Sigmoid colon (tissue), 7 donors: Measurements from ENCODE around the gene DUOX2. TPM values are rescaled to one million over a fixed set of nuclear protein-coding genes. Genes with fewer than 3 reads are reported as not detected.

Source experiments
- DNase-seq: peaks from one replicate; pipeline ENCODE4 v3.0.0-alpha.2; 2019
- H3K27ac ChIP-seq, 4 donors: fragments of 200-600 bp; sonication (generic); one replicate each; pipeline ENCODE4 v1.5.1; 2016 to 2019; ENCODE audit warnings: mild to moderate bottlenecking in 1 of 4
- H3K27me3 ChIP-seq, 3 donors: fragments of 200-600 bp; sonication (generic); one replicate each; pipeline ENCODE4 v1.5.1; 2019; ENCODE audit warnings: mild to moderate bottlenecking in 1 of 3
- H3K36me3 ChIP-seq, 4 donors: fragments of 200-600 bp; sonication (generic); one replicate each; pipeline ENCODE4 v1.5.1; 2016 to 2019
- H3K4me1 ChIP-seq, 4 donors: fragments of 200-600 bp; sonication (generic); one replicate each; pipeline ENCODE4 v1.5.1; 2017 to 2019
- H3K4me3 ChIP-seq, 4 donors: fragments of 200-600 bp; sonication (generic); one replicate each; pipeline ENCODE4 v1.5.1; 2017 to 2019; ENCODE audit warnings: mild to moderate bottlenecking in 2 of 4, moderate library complexity in 1 of 4
- H3K9me3 ChIP-seq, 4 donors: fragments of 200-600 bp in 3 of 4; sonication (generic) in 3 of 4; one replicate each; pipeline versions ENCODE4 v1.5.1 to v1.6.1; 2013 to 2019
- EP300 ChIP-seq, 4 donors: sonication (generic); formaldehyde crosslinking; IDR thresholded peaks; one replicate each; pipeline ENCODE4 v1.6.1; 2017; ENCODE audit warnings: antibody characterized with exemption in 4 of 4
- POLR2A ChIP-seq, 2 donors: fragments of 450-650 bp; IDR thresholded peaks; one replicate each; pipeline ENCODE4 v1.6.1; 2016; ENCODE audit warnings: antibody characterized with exemption in 2 of 2, mild to moderate bottlenecking in 2 of 2, moderate library complexity in 2 of 2
- POLR2AphosphoS5 ChIP-seq, 4 donors: sonication (generic); formaldehyde crosslinking; IDR thresholded peaks; one replicate each; pipeline ENCODE4 v1.6.1; 2017; ENCODE audit warnings: antibody characterized with exemption in 4 of 4
- whole genome bisulfite sequencing, 2 donors: extraction: QIAGEN DNeasy Blood & Tissue Kit; methylation state at CpG; one replicate each; pipeline ENCODE4 v1.1.7; 2013; 5-methylcytosine and 5-hydroxymethylcytosine counted together
- intact Hi-C: fragments of 100-400 bp; cut with DNase I; formaldehyde crosslinking; loops from one replicate; pipeline ENCODE4 v1.15.1; 2023
- polyA plus RNA-seq, 3 donors: library from polyadenylated mRNA; stranded (reverse); fragments of 200-250 nt; gene quantifications; one replicate each; pipeline ENCODE4 v1.2.3, GENCODE V29; 2013
- total RNA-seq, 4 donors: library from RNA; depleted of rRNA; stranded (reverse); fragments of >200 nt; gene quantifications; one replicate each; pipeline ENCODE4 v1.1.0, GENCODE V29; 2016
- TF ChIP-seq, protein P1 (sequence below), 4 experiments: fragments of 450-650 bp in 3 of 4; fragments of 200-600 bp in 1 of 4; IDR thresholded peaks; one replicate each; pipeline ENCODE4 v1.5.1; 2016 to 2019; ENCODE audit warnings: antibody characterized with exemption in 4 of 4, mild to moderate bottlenecking in 3 of 4, moderate library complexity in 2 of 4
- donor health status: healthy with polysubstance abuse.
- donor health status: Bipolar disorder and iron deficiency.
- donor health status: healthy.

DUOX2 gene
- total and polyA plus RNA-seq, 7 donors, result 0.14 to 125 (median 0.71) TPM

GRCh38 chr15:45091576-45091975, 22.4 kb downstream of the DUOX2 start:
- intact Hi-C loops, result no loop called here
- WGBS, 2 donors, result 87 to 90% methylated on average over 2 of the region's 2 CpGs
- H3K27ac ChIP-seq, result no peak overlapping the region
- H3K36me3 ChIP-seq, result no peaks in the 10 kb centered on the region
- DNase-seq, result no peak
- no peaks in the 10 kb centered on the region for H3K4me1 ChIP-seq
- no peak overlapping the region for H3K4me3 ChIP-seq
- H3K27me3 ChIP-seq, result no peaks in the 10 kb centered on the region
- TF ChIP-seq POLR2AphosphoS5 (IDR thresholded peaks at IDR 0.05), result no peak
- TF ChIP-seq, protein P1, sequence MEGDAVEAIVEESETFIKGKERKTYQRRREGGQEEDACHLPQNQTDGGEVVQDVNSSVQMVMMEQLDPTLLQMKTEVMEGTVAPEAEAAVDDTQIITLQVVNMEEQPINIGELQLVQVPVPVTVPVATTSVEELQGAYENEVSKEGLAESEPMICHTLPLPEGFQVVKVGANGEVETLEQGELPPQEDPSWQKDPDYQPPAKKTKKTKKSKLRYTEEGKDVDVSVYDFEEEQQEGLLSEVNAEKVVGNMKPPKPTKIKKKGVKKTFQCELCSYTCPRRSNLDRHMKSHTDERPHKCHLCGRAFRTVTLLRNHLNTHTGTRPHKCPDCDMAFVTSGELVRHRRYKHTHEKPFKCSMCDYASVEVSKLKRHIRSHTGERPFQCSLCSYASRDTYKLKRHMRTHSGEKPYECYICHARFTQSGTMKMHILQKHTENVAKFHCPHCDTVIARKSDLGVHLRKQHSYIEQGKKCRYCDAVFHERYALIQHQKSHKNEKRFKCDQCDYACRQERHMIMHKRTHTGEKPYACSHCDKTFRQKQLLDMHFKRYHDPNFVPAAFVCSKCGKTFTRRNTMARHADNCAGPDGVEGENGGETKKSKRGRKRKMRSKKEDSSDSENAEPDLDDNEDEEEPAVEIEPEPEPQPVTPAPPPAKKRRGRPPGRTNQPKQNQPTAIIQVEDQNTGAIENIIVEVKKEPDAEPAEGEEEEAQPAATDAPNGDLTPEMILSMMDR (IDR thresholded peaks at IDR 0.05), result no peak
- TF ChIP-seq POLR2A (IDR thresholded peaks at IDR 0.05), result no peak
- TF ChIP-seq EP300 (IDR thresholded peaks at IDR 0.05), result no peak
- H3K9me3 ChIP-seq, result no peaks in the 10 kb centered on the region

- no peaks in the 10 kb centered on the region for H3K4me1 ChIP-seq
- TF ChIP-seq POLR2AphosphoS5 (IDR thresholded peaks at IDR 0.05), result no peak
- TF ChIP-seq EP300 (IDR thresholded peaks at IDR 0.05), result no peak
- no peak for TF ChIP-seq POLR2A (IDR thresholded peaks at IDR 0.05)
- TF ChIP-seq, protein P1 (IDR thresholded peaks at IDR 0.05), result no peak
- H3K27ac ChIP-seq, result no peak overlapping the region
- no peak for DNase-seq
- no peaks in the 10 kb centered on the region for H3K27me3 ChIP-seq
- 62 to 63% methylated on average over 7 of the region's 7 CpGs for WGBS, 2 donors
- no peaks in the 10 kb centered on the region for H3K36me3 ChIP-seq
- H3K4me3 ChIP-seq, result no peak overlapping the region
- H3K9me3 ChIP-seq, result no peaks in the 10 kb centered on the region
- intact Hi-C loops, result no loop called here
These were observed 22.8 kb downstream of the DUOX2 start for GRCh38 chr15:45091161-45091560.

GRCh38 chr15:45089712-45090373, 24.1 kb downstream of the DUOX2 start:
- WGBS, 2 donors, result 72 to 79% methylated on average over 3 of the region's 3 CpGs
- H3K27ac ChIP-seq, result no peak overlapping the region

GRCh38 chr15:45088801-45089711, 24.9 kb downstream of the DUOX2 start:
- Histone ChIP-seq H3K27me3 (no peaks in the 10 kb centered on the region), H3K4me3 (no peak overlapping the region), H3K36me3 (no peaks in the 10 kb centered on the region), H3K27ac (no peak overlapping the region), H3K9me3 (no peaks in the 10 kb centered on the region), H3K4me1 (no peaks in the 10 kb centered on the region)
- DNase-seq, result no peak
- intact Hi-C loops, result no loop called here
- TF ChIP-seq, protein P1 (IDR thresholded peaks at IDR 0.05), result no peak
- TF ChIP-seq EP300 (IDR thresholded peaks at IDR 0.05) (no peak), POLR2AphosphoS5 (IDR thresholded peaks at IDR 0.05) (no peak), POLR2A (IDR thresholded peaks at IDR 0.05) (no peak)
- WGBS, 2 donors, result 91 to 92% methylated on average over 10 of the region's 10 CpGs

More at GRCh38 chr15:45089712-45090373, 24.1 kb downstream of the DUOX2 start:
- Histone ChIP-seq H3K27me3 (no peaks in the 10 kb centered on the region), H3K36me3 (no peaks in the 10 kb centered on the region), H3K9me3 (no peaks in the 10 kb centered on the region), H3K4me1 (no peaks in the 10 kb centered on the region), H3K4me3 (no peak overlapping the region)
- intact Hi-C loops, result no loop called here
- DNase-seq, result no peak
- no peak for TF ChIP-seq POLR2A (IDR thresholded peaks at IDR 0.05)
- TF ChIP-seq EP300 (IDR thresholded peaks at IDR 0.05), result no peak
- TF ChIP-seq, protein P1 (IDR thresholded peaks at IDR 0.05), result no peak
- TF ChIP-seq POLR2AphosphoS5 (IDR thresholded peaks at IDR 0.05), result no peak
